ENCODE results near the gene TAF4B. TPM values are rescaled to one million over a fixed set of nuclear protein-coding genes. Genes with fewer than 3 reads are reported as not detected.
A peak's percentile ranks its signal among the peaks of the same experiment; 100 is the strongest.

Gene TAF4B
- total RNA-seq, 2 donors from 2014 or later, result 2.4 to 3.1 TPM

DNA sequence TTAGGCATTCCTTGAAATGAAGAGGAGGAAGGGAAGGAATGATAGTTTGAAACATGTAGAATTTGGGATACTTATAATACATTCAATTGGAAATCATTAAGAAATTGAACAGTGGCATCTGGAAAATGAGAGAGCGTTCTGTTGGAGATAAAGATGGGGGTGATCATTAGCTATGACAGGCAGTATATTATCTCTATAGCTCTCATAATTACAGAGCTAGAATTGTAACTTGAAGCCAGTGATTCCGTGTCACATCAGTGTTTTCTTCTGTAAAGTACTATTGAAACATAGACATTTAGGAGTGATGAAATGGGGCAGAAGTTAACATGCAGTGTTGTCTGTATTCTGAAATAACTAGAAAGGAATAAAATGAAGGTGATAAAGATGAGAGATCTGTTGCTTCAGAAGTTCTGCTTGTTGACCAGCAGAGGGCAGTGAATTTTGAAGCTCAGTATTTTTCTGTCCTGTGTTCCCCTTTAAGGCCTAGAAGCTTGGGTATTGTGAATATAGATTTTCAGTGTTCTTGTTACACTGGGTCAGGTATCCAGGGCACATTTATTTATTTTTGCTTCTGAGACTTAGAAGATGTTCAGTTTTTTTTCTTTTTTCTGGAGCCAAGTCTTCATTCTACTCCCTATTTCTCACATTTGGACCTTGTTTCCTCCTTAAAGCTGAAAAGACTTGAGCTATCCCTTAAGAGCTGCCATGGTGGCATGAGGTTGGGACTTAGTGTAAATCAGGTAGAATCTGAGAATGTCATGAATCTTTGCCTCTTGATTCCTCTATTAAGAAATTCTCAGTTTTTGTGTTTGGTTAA, 157.4 kb downstream of the TAF4B start:
- no peak overlapping the region for H3K4me3 ChIP-seq
- no peak for DNase-seq (ENCODE audit: low spot score)

DNA sequence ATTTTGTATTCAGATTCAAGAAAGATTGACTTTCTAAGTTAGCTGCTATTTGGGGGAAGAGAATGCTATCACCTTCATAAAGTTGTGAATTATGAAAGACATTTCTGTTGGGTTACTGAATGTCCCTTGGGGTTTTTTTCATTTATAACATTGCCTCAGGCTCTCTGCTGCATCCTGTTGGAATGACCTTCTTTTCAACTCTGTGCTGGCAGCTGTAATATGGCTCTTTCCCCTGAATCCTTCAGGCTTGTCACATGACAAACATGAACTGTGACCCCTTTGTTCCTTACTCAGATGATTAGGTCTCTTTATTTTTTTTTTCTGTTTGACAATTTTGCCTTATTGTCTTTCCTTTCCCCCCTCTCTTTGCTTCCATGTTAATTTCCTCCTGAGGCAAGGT, 159.8 kb downstream of the TAF4B start:
- Histone ChIP-seq H3K36me3 (no peaks in the 10 kb centered on the region), H3K27ac (no peak overlapping the region), H3K9me3 (no peaks in the 10 kb centered on the region), H3K4me1 (peaks cover 0 to 12% of the 10 kb centered on the region in 2 donors), H3K27me3 (no peaks in the 10 kb centered on the region), H3K4me3 (no peak overlapping the region)
- TF ChIP-seq, protein P1, sequence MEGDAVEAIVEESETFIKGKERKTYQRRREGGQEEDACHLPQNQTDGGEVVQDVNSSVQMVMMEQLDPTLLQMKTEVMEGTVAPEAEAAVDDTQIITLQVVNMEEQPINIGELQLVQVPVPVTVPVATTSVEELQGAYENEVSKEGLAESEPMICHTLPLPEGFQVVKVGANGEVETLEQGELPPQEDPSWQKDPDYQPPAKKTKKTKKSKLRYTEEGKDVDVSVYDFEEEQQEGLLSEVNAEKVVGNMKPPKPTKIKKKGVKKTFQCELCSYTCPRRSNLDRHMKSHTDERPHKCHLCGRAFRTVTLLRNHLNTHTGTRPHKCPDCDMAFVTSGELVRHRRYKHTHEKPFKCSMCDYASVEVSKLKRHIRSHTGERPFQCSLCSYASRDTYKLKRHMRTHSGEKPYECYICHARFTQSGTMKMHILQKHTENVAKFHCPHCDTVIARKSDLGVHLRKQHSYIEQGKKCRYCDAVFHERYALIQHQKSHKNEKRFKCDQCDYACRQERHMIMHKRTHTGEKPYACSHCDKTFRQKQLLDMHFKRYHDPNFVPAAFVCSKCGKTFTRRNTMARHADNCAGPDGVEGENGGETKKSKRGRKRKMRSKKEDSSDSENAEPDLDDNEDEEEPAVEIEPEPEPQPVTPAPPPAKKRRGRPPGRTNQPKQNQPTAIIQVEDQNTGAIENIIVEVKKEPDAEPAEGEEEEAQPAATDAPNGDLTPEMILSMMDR (IDR thresholded peaks at IDR 0.05), result no peak
- no peak for DNase-seq (ENCODE audit: low spot score)

More for the DNA sequence above, 157.4 kb downstream of the TAF4B start:
- Histone ChIP-seq H3K4me1 (peaks cover 0 to 12% of the 10 kb centered on the region in 2 donors), H3K36me3 (no peaks in the 10 kb centered on the region), H3K27ac (no peak overlapping the region), H3K27me3 (no peaks in the 10 kb centered on the region), H3K9me3 (no peaks in the 10 kb centered on the region)
- TF ChIP-seq, protein P1 (IDR thresholded peaks at IDR 0.05), result peak; percentile 80 to 84

DNA sequence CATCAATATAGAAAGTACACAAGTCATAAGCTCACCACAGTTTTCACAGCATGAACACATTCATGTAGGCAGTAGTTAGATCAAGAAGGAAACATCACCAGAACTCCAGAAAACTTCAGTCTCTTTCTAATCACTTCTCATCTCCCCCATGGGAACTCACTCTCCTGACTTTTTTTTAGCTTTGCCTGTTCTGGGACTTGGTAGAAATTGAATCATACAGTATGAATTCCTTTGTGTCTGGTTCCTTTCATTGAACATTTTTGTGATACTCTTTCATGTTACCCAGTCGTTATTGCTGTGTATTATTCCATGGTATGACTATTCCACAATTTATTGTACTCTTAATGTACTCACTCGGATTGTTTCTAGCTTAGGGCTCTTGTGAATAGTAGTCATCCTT, 160.2 kb downstream of the TAF4B start:
- no peaks in the 10 kb centered on the region for H3K27me3 ChIP-seq

DNA sequence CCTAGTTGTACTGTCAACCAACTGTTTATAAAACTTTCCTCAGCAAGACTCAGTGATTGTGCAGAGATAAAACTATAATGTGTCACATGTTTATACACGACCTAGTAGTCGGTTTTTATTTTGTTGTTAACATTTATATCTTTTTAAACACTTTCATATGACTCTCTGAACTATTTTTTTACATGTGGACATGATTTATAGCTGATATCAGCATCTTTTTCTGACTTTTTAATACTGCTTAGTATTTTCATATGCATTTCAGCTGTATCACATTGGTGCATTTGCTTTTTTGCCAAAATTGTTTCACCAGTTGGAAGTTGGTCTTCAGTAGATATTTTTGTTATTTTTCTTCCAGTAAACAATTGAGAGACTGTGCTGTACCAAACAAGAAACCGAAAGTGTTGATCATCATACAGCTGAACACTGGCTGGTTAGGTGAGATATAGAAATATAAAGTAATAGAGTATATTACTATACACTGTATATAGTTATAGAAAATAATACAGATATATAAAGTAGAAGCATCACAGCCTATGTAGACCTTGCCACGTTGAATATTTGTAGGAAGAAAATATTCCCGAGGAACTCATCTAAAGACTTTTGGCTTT, 167.9 kb downstream of the TAF4B start:
- no peak for DNase-seq (ENCODE audit: low spot score)
- TF ChIP-seq, protein P1 (IDR thresholded peaks at IDR 0.05), result no peak
- Histone ChIP-seq H3K27me3 (no peaks in the 10 kb centered on the region), H3K9me3 (no peaks in the 10 kb centered on the region), H3K4me3 (no peak overlapping the region), H3K27ac (no peak overlapping the region), H3K4me1 (no peaks in the 10 kb centered on the region), H3K36me3 (no peaks in the 10 kb centered on the region)

More for the DNA sequence above, 160.2 kb downstream of the TAF4B start:
- Histone ChIP-seq H3K27ac (no peak overlapping the region), H3K4me1 (peaks cover 0 to 12% of the 10 kb centered on the region in 2 donors), H3K9me3 (no peaks in the 10 kb centered on the region), H3K36me3 (no peaks in the 10 kb centered on the region), H3K4me3 (no peak overlapping the region)
- DNase-seq (ENCODE audit: low spot score), result no peak
- TF ChIP-seq, protein P1 (IDR thresholded peaks at IDR 0.05), result no peak

DNA sequence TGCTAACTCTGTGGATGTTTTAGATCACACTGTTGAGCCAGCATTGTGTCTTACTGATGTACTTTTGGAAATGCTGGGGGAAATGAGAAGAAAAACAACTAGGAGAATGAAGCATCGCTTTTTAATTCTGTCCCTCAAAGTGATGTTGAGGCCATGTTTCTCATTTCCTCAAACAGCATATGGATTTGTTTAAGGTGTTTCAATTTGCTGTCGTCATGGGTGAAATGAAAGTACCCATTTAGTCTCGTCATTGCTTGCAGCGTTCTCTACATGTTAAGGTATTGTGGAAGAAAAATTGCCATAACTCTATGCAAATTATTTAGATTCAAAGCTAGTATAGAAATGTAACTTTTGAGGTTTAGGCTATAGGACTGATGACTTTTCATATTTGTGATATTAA, 170.8 kb downstream of the TAF4B start:
- DNase-seq (ENCODE audit: low spot score), result no peak
- Histone ChIP-seq H3K9me3 (no peaks in the 10 kb centered on the region), H3K27ac (no peak overlapping the region), H3K36me3 (no peaks in the 10 kb centered on the region), H3K4me1 (no peaks in the 10 kb centered on the region), H3K27me3 (no peaks in the 10 kb centered on the region), H3K4me3 (no peak overlapping the region)
- TF ChIP-seq, protein P1 (IDR thresholded peaks at IDR 0.05), result no peak
